ENCODE measurements around the gene MAGOH. TPM values are rescaled to one million over a fixed set of nuclear protein-coding genes. Genes with fewer than 3 reads are reported as not detected.

Gene MAGOH
- total and polyA plus RNA-seq, 2 of the 13 experiments (the other 11 are each of a cell fraction or from before 2014, with no cell fraction given) = 24.1 to 87.0 TPM

DNA sequence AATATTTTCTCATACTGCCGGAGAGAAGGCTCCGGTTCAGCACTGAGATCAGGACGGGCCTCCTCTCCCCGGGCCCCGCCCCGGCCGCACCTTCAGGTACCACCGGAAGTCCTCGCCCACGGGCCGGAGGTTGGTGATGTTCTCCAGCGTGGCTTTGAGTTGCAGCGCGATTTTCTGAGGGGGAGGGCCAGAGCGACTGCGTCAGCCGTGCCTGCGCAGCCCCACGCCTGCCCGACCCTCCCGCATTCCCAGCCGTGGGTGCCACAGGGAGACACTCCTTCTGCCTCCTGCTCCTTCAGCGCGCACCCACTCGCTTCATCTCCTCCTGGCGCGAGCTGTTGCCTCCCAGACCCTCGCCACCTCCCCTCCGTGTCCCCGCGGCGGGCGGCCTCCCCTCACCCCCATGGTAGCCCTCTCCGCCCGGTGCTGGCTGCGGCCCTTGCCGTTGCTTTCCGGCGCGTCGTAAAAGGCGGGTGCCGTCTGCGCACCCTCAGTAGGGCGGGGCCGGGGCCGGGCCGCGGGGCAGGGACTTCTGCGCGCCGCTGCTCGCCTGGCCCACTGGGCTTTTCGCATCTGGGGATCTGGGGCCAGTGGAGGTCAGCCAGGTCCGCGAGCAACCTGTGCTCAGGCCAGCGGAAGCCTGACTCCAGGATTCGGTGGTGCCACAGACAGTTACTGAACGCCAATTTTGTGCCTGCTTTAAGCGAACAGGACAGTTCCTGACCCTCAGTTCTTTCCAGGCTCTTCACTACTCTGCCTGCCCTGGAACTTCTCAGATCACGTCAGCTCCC, 18.0 kb downstream of the MAGOH start, which contains the start of gene CZIB (continued):
- TF ChIP-seq, protein P1, sequence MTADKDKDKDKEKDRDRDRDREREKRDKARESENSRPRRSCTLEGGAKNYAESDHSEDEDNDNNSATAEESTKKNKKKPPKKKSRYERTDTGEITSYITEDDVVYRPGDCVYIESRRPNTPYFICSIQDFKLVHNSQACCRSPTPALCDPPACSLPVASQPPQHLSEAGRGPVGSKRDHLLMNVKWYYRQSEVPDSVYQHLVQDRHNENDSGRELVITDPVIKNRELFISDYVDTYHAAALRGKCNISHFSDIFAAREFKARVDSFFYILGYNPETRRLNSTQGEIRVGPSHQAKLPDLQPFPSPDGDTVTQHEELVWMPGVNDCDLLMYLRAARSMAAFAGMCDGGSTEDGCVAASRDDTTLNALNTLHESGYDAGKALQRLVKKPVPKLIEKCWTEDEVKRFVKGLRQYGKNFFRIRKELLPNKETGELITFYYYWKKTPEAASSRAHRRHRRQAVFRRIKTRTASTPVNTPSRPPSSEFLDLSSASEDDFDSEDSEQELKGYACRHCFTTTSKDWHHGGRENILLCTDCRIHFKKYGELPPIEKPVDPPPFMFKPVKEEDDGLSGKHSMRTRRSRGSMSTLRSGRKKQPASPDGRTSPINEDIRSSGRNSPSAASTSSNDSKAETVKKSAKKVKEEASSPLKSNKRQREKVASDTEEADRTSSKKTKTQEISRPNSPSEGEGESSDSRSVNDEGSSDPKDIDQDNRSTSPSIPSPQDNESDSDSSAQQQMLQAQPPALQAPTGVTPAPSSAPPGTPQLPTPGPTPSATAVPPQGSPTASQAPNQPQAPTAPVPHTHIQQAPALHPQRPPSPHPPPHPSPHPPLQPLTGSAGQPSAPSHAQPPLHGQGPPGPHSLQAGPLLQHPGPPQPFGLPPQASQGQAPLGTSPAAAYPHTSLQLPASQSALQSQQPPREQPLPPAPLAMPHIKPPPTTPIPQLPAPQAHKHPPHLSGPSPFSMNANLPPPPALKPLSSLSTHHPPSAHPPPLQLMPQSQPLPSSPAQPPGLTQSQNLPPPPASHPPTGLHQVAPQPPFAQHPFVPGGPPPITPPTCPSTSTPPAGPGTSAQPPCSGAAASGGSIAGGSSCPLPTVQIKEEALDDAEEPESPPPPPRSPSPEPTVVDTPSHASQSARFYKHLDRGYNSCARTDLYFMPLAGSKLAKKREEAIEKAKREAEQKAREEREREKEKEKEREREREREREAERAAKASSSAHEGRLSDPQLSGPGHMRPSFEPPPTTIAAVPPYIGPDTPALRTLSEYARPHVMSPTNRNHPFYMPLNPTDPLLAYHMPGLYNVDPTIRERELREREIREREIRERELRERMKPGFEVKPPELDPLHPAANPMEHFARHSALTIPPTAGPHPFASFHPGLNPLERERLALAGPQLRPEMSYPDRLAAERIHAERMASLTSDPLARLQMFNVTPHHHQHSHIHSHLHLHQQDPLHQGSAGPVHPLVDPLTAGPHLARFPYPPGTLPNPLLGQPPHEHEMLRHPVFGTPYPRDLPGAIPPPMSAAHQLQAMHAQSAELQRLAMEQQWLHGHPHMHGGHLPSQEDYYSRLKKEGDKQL (CRISPR knock-in tag; IDR thresholded peaks at IDR 0.05; ENCODE audit: low read depth) = no peak
- peak; percentile 72 for TF ChIP-seq ZNF781 (CRISPR knock-in tag; IDR thresholded peaks at IDR 0.05; ENCODE audit: borderline replicate concordance, not compliant biosample characterization)
- TF ChIP-seq PTBP1 (IDR thresholded peaks at IDR 0.05; ENCODE audit: low read depth, low read length, poor library complexity, severe bottlenecking) = no peak
- TF ChIP-seq, protein P2, sequence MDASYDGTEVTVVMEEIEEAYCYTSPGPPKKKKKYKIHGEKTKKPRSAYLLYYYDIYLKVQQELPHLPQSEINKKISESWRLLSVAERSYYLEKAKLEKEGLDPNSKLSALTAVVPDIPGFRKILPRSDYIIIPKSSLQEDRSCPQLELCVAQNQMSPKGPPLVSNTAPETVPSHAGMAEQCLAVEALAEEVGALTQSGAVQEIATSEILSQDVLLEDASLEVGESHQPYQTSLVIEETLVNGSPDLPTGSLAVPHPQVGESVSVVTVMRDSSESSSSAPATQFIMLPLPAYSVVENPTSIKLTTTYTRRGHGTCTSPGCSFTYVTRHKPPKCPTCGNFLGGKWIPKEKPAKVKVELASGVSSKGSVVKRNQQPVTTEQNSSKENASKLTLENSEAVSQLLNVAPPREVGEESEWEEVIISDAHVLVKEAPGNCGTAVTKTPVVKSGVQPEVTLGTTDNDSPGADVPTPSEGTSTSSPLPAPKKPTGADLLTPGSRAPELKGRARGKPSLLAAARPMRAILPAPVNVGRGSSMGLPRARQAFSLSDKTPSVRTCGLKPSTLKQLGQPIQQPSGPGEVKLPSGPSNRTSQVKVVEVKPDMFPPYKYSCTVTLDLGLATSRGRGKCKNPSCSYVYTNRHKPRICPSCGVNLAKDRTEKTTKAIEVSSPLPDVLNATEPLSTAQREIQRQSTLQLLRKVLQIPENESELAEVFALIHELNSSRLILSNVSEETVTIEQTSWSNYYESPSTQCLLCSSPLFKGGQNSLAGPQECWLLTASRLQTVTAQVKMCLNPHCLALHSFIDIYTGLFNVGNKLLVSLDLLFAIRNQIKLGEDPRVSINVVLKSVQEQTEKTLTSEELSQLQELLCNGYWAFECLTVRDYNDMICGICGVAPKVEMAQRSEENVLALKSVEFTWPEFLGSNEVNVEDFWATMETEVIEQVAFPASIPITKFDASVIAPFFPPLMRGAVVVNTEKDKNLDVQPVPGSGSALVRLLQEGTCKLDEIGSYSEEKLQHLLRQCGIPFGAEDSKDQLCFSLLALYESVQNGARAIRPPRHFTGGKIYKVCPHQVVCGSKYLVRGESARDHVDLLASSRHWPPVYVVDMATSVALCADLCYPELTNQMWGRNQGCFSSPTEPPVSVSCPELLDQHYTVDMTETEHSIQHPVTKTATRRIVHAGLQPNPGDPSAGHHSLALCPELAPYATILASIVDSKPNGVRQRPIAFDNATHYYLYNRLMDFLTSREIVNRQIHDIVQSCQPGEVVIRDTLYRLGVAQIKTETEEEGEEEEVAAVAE (CRISPR knock-in tag; IDR thresholded peaks at IDR 0.05; ENCODE audit: borderline replicate concordance) = peak; percentile 29
- peak; percentile 90; the same call in 1 of the 2 replicates for TF ChIP-seq ZIK1 (CRISPR knock-in tag; IDR thresholded peaks at IDR 0.05; ENCODE audit: borderline replicate concordance, low read depth)
- TF ChIP-seq KLF15 (CRISPR knock-in tag; IDR thresholded peaks at IDR 0.05; ENCODE audit: borderline replicate concordance) = no peak
- TF ChIP-seq NAIF1 (CRISPR knock-in tag; IDR thresholded peaks at IDR 0.05; ENCODE audit: borderline replicate concordance) = peak; percentile 86
- TF ChIP-seq ZNF264 (CRISPR knock-in tag; IDR thresholded peaks at IDR 0.05) = no peak; the same call in 1 of the 2 replicates
- TF ChIP-seq, protein P3, sequence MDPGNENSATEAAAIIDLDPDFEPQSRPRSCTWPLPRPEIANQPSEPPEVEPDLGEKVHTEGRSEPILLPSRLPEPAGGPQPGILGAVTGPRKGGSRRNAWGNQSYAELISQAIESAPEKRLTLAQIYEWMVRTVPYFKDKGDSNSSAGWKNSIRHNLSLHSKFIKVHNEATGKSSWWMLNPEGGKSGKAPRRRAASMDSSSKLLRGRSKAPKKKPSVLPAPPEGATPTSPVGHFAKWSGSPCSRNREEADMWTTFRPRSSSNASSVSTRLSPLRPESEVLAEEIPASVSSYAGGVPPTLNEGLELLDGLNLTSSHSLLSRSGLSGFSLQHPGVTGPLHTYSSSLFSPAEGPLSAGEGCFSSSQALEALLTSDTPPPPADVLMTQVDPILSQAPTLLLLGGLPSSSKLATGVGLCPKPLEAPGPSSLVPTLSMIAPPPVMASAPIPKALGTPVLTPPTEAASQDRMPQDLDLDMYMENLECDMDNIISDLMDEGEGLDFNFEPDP (CRISPR knock-in tag; conservative IDR thresholded peaks at IDR 0.05) = no peak
- no peak; the same call in 1 of the 2 replicates for TF ChIP-seq BCL6 (CRISPR knock-in tag; IDR thresholded peaks at IDR 0.05)
- peak; percentile 98 for TF ChIP-seq TAF1 (CRISPR knock-in tag; IDR thresholded peaks at IDR 0.05)
- peak; percentile 73 for TF ChIP-seq TEAD3 (CRISPR knock-in tag; optimal IDR thresholded peaks at IDR 0.05; ENCODE audit: borderline replicate concordance)
- TF ChIP-seq, protein P4, sequence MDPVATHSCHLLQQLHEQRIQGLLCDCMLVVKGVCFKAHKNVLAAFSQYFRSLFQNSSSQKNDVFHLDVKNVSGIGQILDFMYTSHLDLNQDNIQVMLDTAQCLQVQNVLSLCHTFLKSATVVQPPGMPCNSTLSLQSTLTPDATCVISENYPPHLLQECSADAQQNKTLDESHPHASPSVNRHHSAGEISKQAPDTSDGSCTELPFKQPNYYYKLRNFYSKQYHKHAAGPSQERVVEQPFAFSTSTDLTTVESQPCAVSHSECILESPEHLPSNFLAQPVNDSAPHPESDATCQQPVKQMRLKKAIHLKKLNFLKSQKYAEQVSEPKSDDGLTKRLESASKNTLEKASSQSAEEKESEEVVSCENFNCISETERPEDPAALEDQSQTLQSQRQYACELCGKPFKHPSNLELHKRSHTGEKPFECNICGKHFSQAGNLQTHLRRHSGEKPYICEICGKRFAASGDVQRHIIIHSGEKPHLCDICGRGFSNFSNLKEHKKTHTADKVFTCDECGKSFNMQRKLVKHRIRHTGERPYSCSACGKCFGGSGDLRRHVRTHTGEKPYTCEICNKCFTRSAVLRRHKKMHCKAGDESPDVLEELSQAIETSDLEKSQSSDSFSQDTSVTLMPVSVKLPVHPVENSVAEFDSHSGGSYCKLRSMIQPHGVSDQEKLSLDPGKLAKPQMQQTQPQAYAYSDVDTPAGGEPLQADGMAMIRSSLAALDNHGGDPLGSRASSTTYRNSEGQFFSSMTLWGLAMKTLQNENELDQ (CRISPR knock-in tag; IDR thresholded peaks at IDR 0.05; ENCODE audit: borderline replicate concordance) = no peak
- no peak for TF ChIP-seq REXO4 (CRISPR knock-in tag; IDR thresholded peaks at IDR 0.05; ENCODE audit: borderline replicate concordance)

All from HepG2 (cell line).